GM12878 (cell line): ENCODE data around the gene ADD1. TPM values are rescaled to one million over a fixed set of nuclear protein-coding genes. Genes with fewer than 3 reads are reported as not detected.

Experiments used
- ATAC-seq: fragments of 200-7000 bp; cut with Tn5 transposase; 3 replicates; pipeline ENCODE4 v1.9.1; 2020; ENCODE audit warnings: mild to moderate bottlenecking, moderate library complexity
- BruUV-seq: library from RNA; stranded (reverse); fragments of 400-500 nt; replicated peaks from 2 replicates; lab custom pipeline; 2021; lab: Mats Ljungman, UMichigan
- CTCF ChIA-PET: fragments of 300-600 bp; sonication (Branson Sonifier 250); formaldehyde crosslinking; extraction: SDS; loops from one replicate; lab custom pipeline; 2021; ENCODE audit warnings: inconsistent platforms; lab: Yijun Ruan, JAX
- POLR2A ChIA-PET: fragments of 350-600 bp; formaldehyde crosslinking; extraction: SDS; loops from one replicate; lab custom pipeline; 2021; ENCODE audit warnings: inconsistent platforms; lab: Charles Lee
- RAD21 ChIA-PET: fragments of 300-600 bp; sonication (Branson Sonifier 250); formaldehyde crosslinking; loops from one replicate; lab custom pipeline; 2023; ENCODE audit warnings: antibody characterized with exemption; ENCODE audit not compliant: unreplicated experiment; lab: Charles Lee
- SMC1A ChIA-PET: fragments of 300-600 bp; sonication (Branson Sonifier 250); formaldehyde crosslinking; loops from one replicate; lab custom pipeline; 2023; ENCODE audit not compliant: unreplicated experiment, uncharacterized antibody; lab: Charles Lee
- DNase-seq: peaks from one replicate; pipeline ENCODE4 v3.0.0-alpha.2; 2011; ENCODE audit warnings: low read depth, low spot score
- FAIRE-seq: peaks from 3 replicates; lab custom pipeline; 2011; peaks lifted over from hg19 to GRCh38; lab: Jason Lieb, UNC
- H2AFZ ChIP-seq: 2 replicates; pipeline ENCODE4 v1.6.0; 2011; ENCODE audit warnings: low read depth, low read length, control low read depth; ENCODE audit not compliant: control insufficient read depth
- H3K27ac ChIP-seq: 2 replicates; pipeline ENCODE4 v1.5.1; 2011; ENCODE audit warnings: control low read depth; ENCODE audit not compliant: control insufficient read depth, insufficient read depth
- H3K27me3 ChIP-seq, 2 experiments: replicated peaks in 1 of 2; 2 replicates each; pipeline versions ENCODE4 v1.6.0 to v1.6.1; 2011; ENCODE audit warnings: low read length in 1 of 2; ENCODE audit not compliant: control insufficient read depth in 2 of 2, insufficient read depth in 2 of 2
- H3K36me3 ChIP-seq, 2 experiments: 2 replicates each; pipeline ENCODE4 v1.5.1; 2011; ENCODE audit warnings: low read length in 1 of 2; ENCODE audit not compliant: control insufficient read depth in 2 of 2, insufficient read depth in 2 of 2
- H3K4me1 ChIP-seq: 2 replicates; pipeline ENCODE4 v1.6.1; 2011; ENCODE audit warnings: mild to moderate bottlenecking, low read length, moderate library complexity, mixed read lengths; ENCODE audit not compliant: control insufficient read depth, insufficient read depth
- H3K4me2 ChIP-seq: 2 replicates; pipeline ENCODE4 v1.6.0; 2011; ENCODE audit warnings: control low read depth; ENCODE audit not compliant: control insufficient read depth, insufficient read depth
- H3K4me3 ChIP-seq: fragments of 200-600 bp; sonication (generic); 2 replicates; pipeline ENCODE4 v1.5.1; 2016
- H3K79me2 ChIP-seq: 2 replicates; pipeline ENCODE4 v1.6.0; 2011; ENCODE audit warnings: low read length; ENCODE audit not compliant: control insufficient read depth, insufficient read depth
- H3K9ac ChIP-seq: 2 replicates; pipeline ENCODE4 v1.8.0; 2011; ENCODE audit warnings: low read length, control low read depth, mixed read lengths; ENCODE audit not compliant: control insufficient read depth, insufficient read depth
- H3K9me3 ChIP-seq: replicated peaks from 3 replicates; pipeline ENCODE4 v1.5.1; 2011; ENCODE audit warnings: mild to moderate bottlenecking, low read length; ENCODE audit not compliant: control insufficient read depth, insufficient read depth
- H4K20me1 ChIP-seq: 2 replicates; pipeline ENCODE4 v1.6.0; 2011; ENCODE audit not compliant: control insufficient read depth, insufficient read depth
- IKZF1 ChIP-seq: fragments of 450-650 bp; conservative IDR thresholded peaks from 2 replicates; pipeline ENCODE4 v1.6.1; 2017; ENCODE audit warnings: antibody characterized with exemption, mild to moderate bottlenecking
- PBX3 ChIP-seq: IDR thresholded peaks from 2 replicates; pipeline ENCODE4 v1.6.1; 2011; ENCODE audit warnings: mild to moderate bottlenecking, low read depth, low read length, moderate library complexity; ENCODE audit not compliant: insufficient replicate concordance
- PKNOX1 ChIP-seq: fragments of 450-650 bp; IDR thresholded peaks from 2 replicates; pipeline ENCODE4 v1.6.1; 2016; ENCODE audit warnings: mild to moderate bottlenecking
- RAD21 ChIP-seq: IDR thresholded peaks from 2 replicates; pipeline ENCODE4 v1.6.1; 2011; ENCODE audit warnings: mild to moderate bottlenecking, low read depth, low read length, moderate library complexity; ENCODE audit not compliant: insufficient read depth
- TAF1 ChIP-seq: IDR thresholded peaks from 2 replicates; pipeline ENCODE4 v1.6.1; 2011; ENCODE audit warnings: mild to moderate bottlenecking, low read depth, low read length, borderline replicate concordance
- YBX1 ChIP-seq: fragments of 450-650 bp; IDR thresholded peaks from 2 replicates; pipeline ENCODE4 v1.6.1; 2016; ENCODE audit warnings: antibody characterized with exemption
- YY1 ChIP-seq: IDR thresholded peaks from 2 replicates; pipeline ENCODE4 v1.6.1; 2011; ENCODE audit warnings: low read depth, mild to moderate bottlenecking, low read length
- ZNF207 ChIP-seq: fragments of 450-650 bp; IDR thresholded peaks from 2 replicates; pipeline ENCODE4 v1.6.1; 2014; ENCODE audit warnings: antibody characterized with exemption, mild to moderate bottlenecking, borderline replicate concordance
- WGBS: methylation state at CpG from one replicate; pipeline ENCODE4 v1.1.6; 2016; ENCODE audit warnings: low lambda C conversion rate; ENCODE audit not compliant: insufficient replicate concordance, insufficient coverage; ENCODE audit errors: missing lambda C conversion rate; 5-methylcytosine and 5-hydroxymethylcytosine counted together
- in situ Hi-C: fragments of 300-500 bp; cut with MboI; formaldehyde crosslinking; loops from 9 replicates; pipeline ENCODE4 v1.14.3; 2018; ENCODE audit warnings: mixed read lengths
- intact Hi-C: fragments of 100-400 bp; cut with micrococcal nuclease; formaldehyde crosslinking; loops from one replicate; pipeline ENCODE4 v1.14.2; 2022; ENCODE audit not compliant: unreplicated experiment
- polyA plus RNA-seq, 11 experiments: library from polyadenylated mRNA; depleted of rRNA in 4 of 11; unstranded in 6 of 11; stranded (reverse) in 5 of 11; fragments of >200 nt; fragmentation: Nextera tagmentation in 4 of 11; fragmentation: Illumina TruSeq in 1 of 11; extraction: Ambion mirVana in 4 of 11; extraction: Trizol in 1 of 11; gene quantifications; 1 replicate in 1 of 11; 2 replicates in 10 of 11; pipeline versions ENCODE4 v1.2.1 to v1.2.3, GENCODE V29; 2011 to 2016; ENCODE audit warnings: inconsistent platforms in 2 of 11, missing spikeins in 2 of 11, low read depth in 1 of 11
- total RNA-seq, 4 experiments: library from RNA; depleted of rRNA in 3 of 4; stranded (reverse); fragments of >200 nt in 3 of 4; fragmentation: Illumina TruSeq in 1 of 4; extraction: Trizol in 1 of 4; gene quantifications; 2 replicates each; pipeline versions ENCODE4 v1.2.1 to v1.2.3, GENCODE V29; 2013 to 2021

Gene ADD1
- total and polyA plus RNA-seq, 10 of the 15 experiments (the other 5 are each of a cell fraction or from before 2014, with no cell fraction given) = 21.6 to 182 (median 105) TPM

- DNase-seq (no peak), ATAC-seq (no peak)
- H4K20me1 ChIP-seq = no peaks in the 10 kb centered on the region
- H3K4me2 ChIP-seq = peak overlapping the region; percentile 75
- H3K9me3 ChIP-seq = no peaks in the 10 kb centered on the region
- SMC1A ChIA-PET = interaction anchor here (0.6 to 6.1 kb wide), 3 partner anchors 8 to 173 kb away, joined by 3 to 49 read pairs (median 3); no protein-coding TSS in a partner anchor
- no peak overlapping the region; the same call in 1 of the 2 replicates for H3K9ac ChIP-seq
- H3K27me3 ChIP-seq = no peaks in the 10 kb centered on the region
- TF ChIP-seq IKZF1 = no peak
- TF ChIP-seq YY1 = no peak
- TF ChIP-seq RAD21 = no peak
- no peak for TF ChIP-seq ZNF207
- TF ChIP-seq, all 136 proteins: peak for 0
- peak overlapping the region; percentile 81; the same call in 1 of the 2 replicates for H3K4me3 ChIP-seq
- H3K4me1 ChIP-seq = peaks cover 48% of the 10 kb centered on the region
- 18% methylated on average over 2 of the region's 2 CpGs for WGBS
- H3K79me2 ChIP-seq = peaks cover 61% of the 10 kb centered on the region
- RAD21 ChIA-PET = no interaction called here
- intact Hi-C loops (no loop called here), in situ Hi-C loops (no loop called here)
- H2AFZ ChIP-seq = no peak overlapping the region
- no peaks in the 10 kb centered on the region for H3K36me3 ChIP-seq
- CTCF ChIA-PET = interaction anchor here (1.7 kb wide), 1 partner anchor 16 kb away, joined by 6 read pairs; no protein-coding TSS in a partner anchor
- H3K27ac ChIP-seq = peak overlapping the region; percentile 44
- BruUV-seq = no TSS peak
- FAIRE-seq = peak; percentile 31
- POLR2A ChIA-PET = interaction anchor here (0.6 to 0.7 kb wide), 2 partner anchors 187 to 192 kb away, joined by 3 to 7 read pairs; no protein-coding TSS in a partner anchor
Measured at GRCh38 chr4:2846172-2846571, 2.5 kb downstream of the ADD1 start.

GRCh38 chr4:2847302-2847871 is 3.7 kb downstream of the ADD1 start:
- peaks cover 66% of the 10 kb centered on the region for H3K79me2 ChIP-seq
- H2AFZ ChIP-seq = no peak overlapping the region
- no peaks in the 10 kb centered on the region for H4K20me1 ChIP-seq
- ChIA-PET SMC1A (interaction anchor here (0.6 to 6.1 kb wide), 5 partner anchors 13 to 62 kb away, joined by 3 to 49 read pairs (median 3); no protein-coding TSS in a partner anchor), POLR2A (interaction anchor here (0.6 to 1.8 kb wide), 4 partner anchors 13 to 1671 kb away, joined by 3 to 7 read pairs (median 6); no protein-coding TSS in a partner anchor), CTCF (interaction anchor here (1.3 to 1.7 kb wide), 2 partner anchors 15 to 61 kb away, joined by 4 to 6 read pairs; no protein-coding TSS in a partner anchor), RAD21 (interaction anchor here (1.1 to 1.7 kb wide), 4 partner anchors 36 to 102 kb away, joined by 3 to 7 read pairs (median 4); no protein-coding TSS in a partner anchor)
- H3K9ac ChIP-seq = no peak overlapping the region
- H3K4me3 ChIP-seq = peak overlapping the region; percentile 50; the same call in 1 of the 2 replicates
- intact Hi-C loops = no loop called here
- FAIRE-seq = no peak
- H3K36me3 ChIP-seq = no peaks in the 10 kb centered on the region
- TF ChIP-seq YBX1 (no peak), TAF1 (no peak), PBX3 (peak; percentile 8), PKNOX1 (peak; percentile 82)
- no peak; the same call in 1 of the 3 replicates for ATAC-seq
- peak overlapping the region; percentile 53 for H3K27ac ChIP-seq
- BruUV-seq = no TSS peak
- no peaks in the 10 kb centered on the region for H3K9me3 ChIP-seq
- WGBS = 31% methylated on average over 11 of the region's 11 CpGs
- peak overlapping the region; percentile 45 for H3K4me2 ChIP-seq
- no peak for DNase-seq
- no peaks in the 10 kb centered on the region for H3K27me3 ChIP-seq
- in situ Hi-C loops = no loop called here
- peaks cover 54% of the 10 kb centered on the region for H3K4me1 ChIP-seq
